DMS 273 (cell line): ENCODE data around the gene RNF14.
"Not testable (repeated sequence)": the region's sequence is repeated elsewhere in the genome, so short reads cannot be mapped to it uniquely, and the experiment has no call there.

ENCODE experiments used
- DNase-seq: peaks from one replicate; lab custom pipeline; 2025; ENCODE audit not compliant: unreplicated experiment; lab: John Stamatoyannopoulos, UW

Gene RNF14

GRCh38 chr5:142012792-142013388 is 44.0 kb downstream of the RNF14 start, which contains the start of gene GNPDA1:
GNPDA1 (minus strand) TSS chr5:142013027; CDS start chr5:142012035, 992 bp downstream.
- peak; percentile 87 for DNase-seq

GRCh38 chr5:142013734-142014521 is 45.0 kb downstream of the RNF14 start:
- peak; percentile 49 for DNase-seq

- peak; percentile 82 for DNase-seq
Observed at GRCh38 chr5:142014911-142015584, 46.1 kb downstream of the RNF14 start.

- no peak for DNase-seq
Observed at GRCh38 chr5:142015781-142016533, 47.1 kb downstream of the RNF14 start.

GRCh38 chr5:142016556-142016955 is 47.7 kb downstream of the RNF14 start:
- no peak for DNase-seq

GRCh38 chr5:142017832-142018427 is 49.0 kb downstream of the RNF14 start:
- DNase-seq = no peak

GRCh38 chr5:142020122-142020659 is 51.3 kb downstream of the RNF14 start:
- no peak for DNase-seq

GRCh38 chr5:142023836-142024235 is 54.9 kb downstream of the RNF14 start:
- no peak for DNase-seq

- DNase-seq = peak; percentile 99
Observed at GRCh38 chr5:142024771-142025304, 55.9 kb downstream of the RNF14 start.

- no peak for DNase-seq
Observed at GRCh38 chr5:142025637-142026036, 56.7 kb downstream of the RNF14 start.

GRCh38 chr5:142032150-142032549 is 63.2 kb downstream of the RNF14 start:
- no peak for DNase-seq

- DNase-seq = peak; percentile 29
Observed at GRCh38 chr5:142032747-142033631, 64.1 kb downstream of the RNF14 start.

GRCh38 chr5:142033632-142034567 is 65.0 kb downstream of the RNF14 start:
- DNase-seq = not testable (repeated sequence)

- DNase-seq = no peak
Observed at GRCh38 chr5:142034994-142035393, 66.1 kb downstream of the RNF14 start.

- DNase-seq = no peak
Observed at GRCh38 chr5:142036918-142037317, 68.0 kb downstream of the RNF14 start.

GRCh38 chr5:142037599-142037998 is 68.7 kb downstream of the RNF14 start:
- not testable (repeated sequence) for DNase-seq

GRCh38 chr5:142038735-142039134 is 69.8 kb downstream of the RNF14 start:
- DNase-seq = no peak
